ENCODE data around the gene EIF5B. TPM values are rescaled to one million over a fixed set of nuclear protein-coding genes. Genes with fewer than 3 reads are reported as not detected.
"Not testable (repeated sequence)": the region's sequence is repeated elsewhere in the genome, so short reads cannot be mapped to it uniquely, and the experiment has no call there.

The EIF5B gene
- total and polyA plus RNA-seq, 2 of the 8 experiments (the other 6 are each of a cell fraction or from before 2014, with no cell fraction given) = 10.7 to 64.5 TPM

GRCh38 chr2:99317873-99318200 is 19.4 kb upstream of the EIF5B start:
- not testable (repeated sequence) for FAIRE-seq; H2BK15ac ChIP-seq (ENCODE audit: low read length); H2AFZ ChIP-seq (ENCODE audit: low read length); H4K8ac ChIP-seq (ENCODE audit: extremely low read depth, insufficient read depth, low read length); H4K5ac ChIP-seq (ENCODE audit: insufficient read length, low read depth, low read length); DNase-seq (ENCODE audit: low read depth in 1 of 2, low spot score in 2 of 2); H3K9ac ChIP-seq (replicated peaks in 1 of 4; ENCODE audit: extremely low read depth in 1 of 4, low read depth in 3 of 4, low read length in 3 of 4); H3K23ac ChIP-seq (ENCODE audit: insufficient read length); H3K79me2 ChIP-seq (ENCODE audit: control insufficient read depth in 1 of 2, insufficient read depth in 2 of 2, low read length in 2 of 2); H2AK5ac ChIP-seq (ENCODE audit: low read depth, low read length); H3K9me3 ChIP-seq (ENCODE audit: insufficient read depth in 2 of 2, low read depth in 1 of 2, low read length in 1 of 2); H4K91ac ChIP-seq (replicated peaks; ENCODE audit: insufficient read length, low read length); H3K18ac ChIP-seq (ENCODE audit: extremely low read depth, low read length); H3K4ac ChIP-seq (replicated peaks; ENCODE audit: insufficient read length, low read depth, low read length); H3K14ac ChIP-seq (ENCODE audit: insufficient read length); H4K20me1 ChIP-seq (replicated peaks in 1 of 2; ENCODE audit: control insufficient read depth in 1 of 2, insufficient read depth in 2 of 2, low read length in 2 of 2); H3K27ac ChIP-seq (ENCODE audit: low read depth, low read length); H3K23me2 ChIP-seq (ENCODE audit: low read depth, low read length); H2BK120ac ChIP-seq (replicated peaks; ENCODE audit: low read depth, low read length); H2BK12ac ChIP-seq (ENCODE audit: low read depth, low read length); H3K79me1 ChIP-seq (ENCODE audit: low read depth, low read length); H3K56ac ChIP-seq (replicated peaks; ENCODE audit: insufficient read length, low read depth, low read length); H2BK20ac ChIP-seq (ENCODE audit: low read length); H3K27me3 ChIP-seq (replicated peaks in 1 of 4; ENCODE audit: control insufficient read depth in 3 of 4, extremely low read depth in 1 of 4, insufficient read depth in 3 of 4, low read length in 3 of 4); H3K4me1 ChIP-seq (replicated peaks in 1 of 4; ENCODE audit: control insufficient read depth in 3 of 4, insufficient read depth in 4 of 4, low read length in 3 of 4); H3K4me2 ChIP-seq (ENCODE audit: insufficient read depth in 1 of 2, low read depth in 2 of 2, low read length in 2 of 2); H3K4me3 ChIP-seq (ENCODE audit: extremely low read depth in 1 of 4, insufficient read depth in 2 of 4, low read depth in 3 of 4, low read length in 4 of 4); H2BK5ac ChIP-seq (ENCODE audit: low read depth, low read length)
- ChIA-PET POLR2A (ENCODE audit: partially characterized antibody) (interaction anchor here (0.9 to 1.2 kb wide), 2 partner anchors 12 to 20 kb away, joined by 3 read pairs; no protein-coding TSS in a partner anchor), CTCF (ENCODE audit: partially characterized antibody) (interaction anchor here (1.9 kb wide), 1 partner anchor 116 kb away, joined by 3 read pairs; no protein-coding TSS in a partner anchor)
- WGBS, 2 experiments (ENCODE audit: extremely low coverage in 1 of 2, insufficient coverage in 1 of 2, insufficient read length in 1 of 2, insufficient replicate concordance in 2 of 2, low coverage in 1 of 2, low lambda C conversion rate in 2 of 2, missing lambda C conversion rate in 1 of 2) = 90% methylated on average over 7 of the region's 7 CpGs; no CpG with 5 or more reads in 1 of the 2 experiments
- peaks cover 7 to 43% (median 19%) of the 10 kb centered on the region in 4 experiments; a peak in 7 of 8 replicates for H3K36me3 ChIP-seq (ENCODE audit: control insufficient read depth in 2 of 4, insufficient read depth in 4 of 4, low read length in 3 of 4)

Measured in H1 (cell line).